Loucy (cell line): ENCODE data around the gene RFC1.

Experiments
- H2AFZ ChIP-seq: fragments of 200-600 bp; sonication (generic); 2 replicates; pipeline ENCODE4 v1.6.0; 2016; ENCODE audit warnings: antibody characterized with exemption, mild to moderate bottlenecking, low read length, moderate library complexity
- H3F3A ChIP-seq: fragments of 200-600 bp; 2 replicates; pipeline ENCODE4 v1.6.0; 2016; ENCODE audit warnings: antibody characterized with exemption, low read depth, mild to moderate bottlenecking
- H3K27me3 ChIP-seq: fragments of 200-600 bp; sonication (generic); 2 replicates; pipeline ENCODE4 v1.6.1; 2014; ENCODE audit warnings: low read length, mild to moderate bottlenecking; ENCODE audit not compliant: insufficient read depth, poor library complexity, severe bottlenecking
- H3K36me3 ChIP-seq: fragments of 200-600 bp; sonication (generic); 2 replicates; pipeline ENCODE4 v1.6.1; 2016; ENCODE audit warnings: low read length; ENCODE audit not compliant: insufficient read depth
- H3K4me1 ChIP-seq: fragments of 200-600 bp; sonication (generic); 2 replicates; pipeline ENCODE4 v1.5.1; 2014; ENCODE audit warnings: low read length, mild to moderate bottlenecking; ENCODE audit not compliant: insufficient read depth, poor library complexity, severe bottlenecking
- H3K4me2 ChIP-seq: fragments of 200-600 bp; sonication (generic); 2 replicates; pipeline ENCODE4 v1.6.0; 2014; ENCODE audit warnings: antibody characterized with exemption, low read length, low read depth, mild to moderate bottlenecking; ENCODE audit not compliant: poor library complexity, severe bottlenecking
- H3K4me3 ChIP-seq: fragments of 200-600 bp; sonication (generic); 2 replicates; pipeline ENCODE4 v1.5.1; 2014; ENCODE audit warnings: low read length, mild to moderate bottlenecking, mixed read lengths; ENCODE audit not compliant: poor library complexity, severe bottlenecking
- H3K79me2 ChIP-seq: fragments of 200-600 bp; sonication (generic); 2 replicates; pipeline ENCODE4 v1.6.1; 2014; ENCODE audit warnings: low read length; ENCODE audit not compliant: insufficient read depth
- H3K9ac ChIP-seq: fragments of 200-600 bp; sonication (generic); 2 replicates; pipeline ENCODE4 v1.6.0; 2014; ENCODE audit warnings: mild to moderate bottlenecking, low read depth, low read length, moderate library complexity; ENCODE audit not compliant: poor library complexity, severe bottlenecking
- H3K9me2 ChIP-seq: fragments of 200-600 bp; sonication (generic); replicated peaks from 2 replicates; pipeline ENCODE4 v1.6.1; 2016; ENCODE audit warnings: low read depth, low read length, mixed read lengths
- H3K9me3 ChIP-seq: fragments of 200-600 bp; sonication (generic); 2 replicates; pipeline ENCODE4 v1.6.1; 2014; ENCODE audit warnings: mild to moderate bottlenecking, antibody characterized with exemption, low read length, low read depth; ENCODE audit not compliant: insufficient read depth
- H4K20me1 ChIP-seq: fragments of 200-600 bp; sonication (generic); 2 replicates; pipeline ENCODE4 v1.6.0; 2014; ENCODE audit warnings: antibody characterized with exemption, low read length, mild to moderate bottlenecking; ENCODE audit not compliant: insufficient read depth, poor library complexity, severe bottlenecking
- EZH2phosphoT487 ChIP-seq: fragments of 200-600 bp; IDR thresholded peaks from 2 replicates; pipeline ENCODE4 v1.6.1; 2018; ENCODE audit warnings: antibody characterized with exemption, mild to moderate bottlenecking, moderate library complexity, borderline replicate concordance
- TF ChIP-seq, protein P1 (sequence below): fragments of 200-600 bp; sonication (generic); conservative IDR thresholded peaks from 2 replicates; pipeline ENCODE4 v1.5.1; 2014; ENCODE audit warnings: mild to moderate bottlenecking, antibody characterized with exemption, low read length

The RFC1 gene

DNA sequence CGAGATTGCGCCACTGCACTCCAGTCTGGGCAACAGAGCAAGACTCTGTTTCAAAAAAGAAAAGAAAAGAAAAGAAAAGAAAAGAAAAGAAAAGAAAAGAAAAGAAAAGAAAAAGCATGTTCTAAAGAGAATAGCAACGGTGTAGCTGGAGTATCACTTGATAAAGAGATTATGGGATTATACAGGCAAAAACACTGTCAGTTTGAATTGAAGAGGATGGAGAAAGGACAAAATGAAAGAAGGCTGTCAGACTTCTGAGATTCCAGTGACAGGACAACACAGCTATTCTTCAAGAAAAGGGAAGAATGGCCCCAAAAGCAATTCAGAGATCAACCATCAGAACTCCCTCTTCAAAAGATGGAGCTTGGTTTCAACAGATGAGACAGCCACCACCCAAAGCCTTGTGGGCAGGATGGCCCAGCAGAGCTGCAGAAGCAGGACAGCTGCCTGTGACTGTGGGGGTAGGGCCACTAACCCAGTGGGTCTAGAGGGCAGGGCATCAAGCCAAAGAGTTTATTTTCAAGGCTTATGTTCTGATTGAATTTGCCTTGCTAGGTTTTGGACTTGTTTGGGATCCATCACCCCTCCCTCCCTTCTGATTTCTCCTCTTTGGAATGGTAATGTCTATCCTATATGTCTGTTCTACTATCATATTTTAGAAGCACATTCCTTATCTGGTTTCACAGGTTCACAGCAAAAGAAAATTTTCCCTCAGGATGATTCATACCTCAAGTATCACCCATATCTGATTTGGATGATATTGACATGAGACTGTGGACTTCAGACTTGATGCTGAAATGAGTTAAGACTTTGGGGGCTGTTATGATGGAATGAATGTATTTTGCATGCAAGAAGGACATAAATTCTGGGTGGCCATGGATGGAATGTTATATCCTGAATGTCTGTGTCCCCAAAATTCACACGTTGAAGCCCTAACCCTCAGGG lies 17.5 kb downstream of the RFC1 start:
- Histone ChIP-seq H2AFZ (no peak overlapping the region), H3K9me2 (no peaks in the 10 kb centered on the region), H4K20me1 (peaks cover 22% of the 10 kb centered on the region), H3K9me3 (no peaks in the 10 kb centered on the region), H3K9ac (no peak overlapping the region), H3K4me1 (peaks cover 8% of the 10 kb centered on the region), H3F3A (no peaks in the 10 kb centered on the region; the same call in 1 of the 2 replicates), H3K79me2 (peaks cover 82% of the 10 kb centered on the region), H3K4me3 (no peak overlapping the region), H3K4me2 (no peak overlapping the region), H3K27me3 (no peaks in the 10 kb centered on the region), H3K36me3 (peaks cover 59% of the 10 kb centered on the region)
- TF ChIP-seq, protein P1, sequence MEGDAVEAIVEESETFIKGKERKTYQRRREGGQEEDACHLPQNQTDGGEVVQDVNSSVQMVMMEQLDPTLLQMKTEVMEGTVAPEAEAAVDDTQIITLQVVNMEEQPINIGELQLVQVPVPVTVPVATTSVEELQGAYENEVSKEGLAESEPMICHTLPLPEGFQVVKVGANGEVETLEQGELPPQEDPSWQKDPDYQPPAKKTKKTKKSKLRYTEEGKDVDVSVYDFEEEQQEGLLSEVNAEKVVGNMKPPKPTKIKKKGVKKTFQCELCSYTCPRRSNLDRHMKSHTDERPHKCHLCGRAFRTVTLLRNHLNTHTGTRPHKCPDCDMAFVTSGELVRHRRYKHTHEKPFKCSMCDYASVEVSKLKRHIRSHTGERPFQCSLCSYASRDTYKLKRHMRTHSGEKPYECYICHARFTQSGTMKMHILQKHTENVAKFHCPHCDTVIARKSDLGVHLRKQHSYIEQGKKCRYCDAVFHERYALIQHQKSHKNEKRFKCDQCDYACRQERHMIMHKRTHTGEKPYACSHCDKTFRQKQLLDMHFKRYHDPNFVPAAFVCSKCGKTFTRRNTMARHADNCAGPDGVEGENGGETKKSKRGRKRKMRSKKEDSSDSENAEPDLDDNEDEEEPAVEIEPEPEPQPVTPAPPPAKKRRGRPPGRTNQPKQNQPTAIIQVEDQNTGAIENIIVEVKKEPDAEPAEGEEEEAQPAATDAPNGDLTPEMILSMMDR: no peak
- no peak for TF ChIP-seq EZH2phosphoT487

DNA sequence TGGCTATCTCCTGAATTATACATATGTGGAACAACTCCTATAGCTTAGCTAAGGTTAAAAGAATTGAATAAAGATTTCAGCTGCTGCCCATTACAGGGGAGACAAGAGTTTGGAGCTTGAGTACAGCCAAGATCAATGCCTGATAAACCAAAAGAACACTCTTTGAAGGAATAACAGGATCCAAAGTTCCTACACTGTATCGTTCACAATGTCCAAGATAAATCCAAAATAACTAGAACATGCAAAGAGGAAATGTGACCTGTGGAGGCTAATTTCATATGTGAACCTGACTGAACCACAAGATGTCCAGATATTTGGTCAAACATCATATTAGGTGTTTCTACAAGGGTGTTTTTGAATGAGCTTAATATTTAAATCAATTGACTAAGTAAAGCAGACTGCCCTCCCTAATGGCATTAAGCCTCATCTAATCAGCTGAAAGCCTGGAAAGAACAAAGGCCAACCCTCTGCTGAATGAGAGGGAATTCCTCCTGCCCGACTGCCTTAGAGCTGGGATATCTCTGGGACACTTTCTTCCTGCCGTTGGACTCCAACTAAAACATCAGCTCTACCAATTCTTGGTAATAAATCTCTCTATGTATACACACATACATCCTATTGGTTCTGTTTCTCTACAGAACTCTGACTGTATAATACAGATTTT lies 19.2 kb downstream of the RFC1 start:
- no peaks in the 10 kb centered on the region for H3K9me3 ChIP-seq
- TF ChIP-seq, protein P1: no peak
- no peak for TF ChIP-seq EZH2phosphoT487
- H3F3A ChIP-seq: no peaks in the 10 kb centered on the region; the same call in 1 of the 2 replicates
- H3K9me2 ChIP-seq: no peaks in the 10 kb centered on the region
- H3K27me3 ChIP-seq: no peaks in the 10 kb centered on the region
- no peak overlapping the region for H3K4me3 ChIP-seq
- H2AFZ ChIP-seq: no peak overlapping the region
- H3K4me1 ChIP-seq: no peaks in the 10 kb centered on the region
- H3K36me3 ChIP-seq: peaks cover 72% of the 10 kb centered on the region
- no peak overlapping the region for H3K4me2 ChIP-seq
- peaks cover 6% of the 10 kb centered on the region for H4K20me1 ChIP-seq
- H3K9ac ChIP-seq: no peak overlapping the region
- peaks cover 71% of the 10 kb centered on the region for H3K79me2 ChIP-seq

DNA sequence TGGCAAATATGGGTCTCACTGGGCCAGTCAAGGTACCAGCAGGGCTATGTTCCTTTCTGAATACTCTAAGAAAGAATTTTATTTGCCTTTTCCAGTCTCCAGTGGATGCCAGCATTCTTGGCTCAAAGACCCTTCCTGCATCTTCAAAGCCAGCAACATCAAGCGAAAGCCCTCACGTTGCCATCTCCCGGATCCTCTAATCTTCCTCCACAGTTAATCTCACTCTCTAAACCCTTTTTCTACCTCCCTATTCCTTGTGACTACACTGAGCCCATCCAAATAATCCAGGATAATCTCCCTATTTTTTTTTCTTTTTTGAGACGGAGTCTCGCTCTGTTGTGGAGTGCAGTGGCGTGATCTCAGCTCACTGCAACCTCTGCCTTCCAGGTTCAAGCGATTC lies 23.4 kb downstream of the RFC1 start:
- H3K36me3 ChIP-seq: peaks cover 66% of the 10 kb centered on the region
- no peaks in the 10 kb centered on the region; the same call in 1 of the 2 replicates for H3F3A ChIP-seq
- H3K9me2 ChIP-seq: no peaks in the 10 kb centered on the region
- H3K79me2 ChIP-seq: peaks cover 66% of the 10 kb centered on the region
- H3K4me3 ChIP-seq: no peak overlapping the region
- no peak overlapping the region for H2AFZ ChIP-seq
- no peaks in the 10 kb centered on the region for H3K27me3 ChIP-seq
- peaks cover 9% of the 10 kb centered on the region for H4K20me1 ChIP-seq
- no peaks in the 10 kb centered on the region for H3K4me1 ChIP-seq
- H3K4me2 ChIP-seq: no peak overlapping the region
- no peak overlapping the region for H3K9ac ChIP-seq
- TF ChIP-seq EZH2phosphoT487: no peak
- TF ChIP-seq, protein P1: no peak
- H3K9me3 ChIP-seq: no peaks in the 10 kb centered on the region
